ENCODE measurements around the gene FKBP8. TPM values are rescaled to one million over a fixed set of nuclear protein-coding genes. Genes with fewer than 3 reads are reported as not detected.
"Not testable (repeated sequence)": the region's sequence is repeated elsewhere in the genome, so short reads cannot be mapped to it uniquely, and the experiment has no call there.

FKBP8 gene
- total RNA-seq, 4 donors from 2014 or later: 267 to 318 (median 275) TPM

- 93% methylated on average over 9 of the region's 9 CpGs; no CpG with 5 or more reads in 1 of the 2 donors for WGBS, 2 donors (ENCODE audit: low coverage in 1 of 2)
Observed at GRCh38 chr19:18531485-18531884, 11.9 kb downstream of the FKBP8 start.

GRCh38 chr19:18529782-18530181 lies 13.6 kb downstream of the FKBP8 start:
- no peak overlapping the region for H3K4me3 ChIP-seq
- DNase-seq: no peak
- no peak overlapping the region for H3K27ac ChIP-seq
- intact Hi-C loops (cut with DNase I; ENCODE audit: low total_unique reads): no loop called here
- in situ Hi-C loops (cut with MboI; ENCODE audit: low pct_ligation_motif_present in 1 of 4, low pct_unique_long_range_greater_than_20kb in 1 of 4, low sequenced_read_pairs in 3 of 4): no loop called here
- H3K36me3 ChIP-seq: peaks cover 0 to 7% (median 3%) of the 10 kb centered on the region in 4 donors
- WGBS, 2 donors (ENCODE audit: low coverage in 1 of 2): 80% methylated on average over 7 of the region's 7 CpGs; no CpG with 5 or more reads in 1 of the 2 donors
- TF ChIP-seq EP300 (IDR thresholded peaks at IDR 0.05; ENCODE audit: low read depth): no peak
- TF ChIP-seq POLR2AphosphoS5 (IDR thresholded peaks at IDR 0.05): no peak
- no peak for TF ChIP-seq CTCF (IDR thresholded peaks at IDR 0.05)
- no peak for TF ChIP-seq POLR2A (IDR thresholded peaks at IDR 0.05)
- H3K9me3 ChIP-seq: no peaks in the 10 kb centered on the region
- no peaks in the 10 kb centered on the region for H3K4me1 ChIP-seq
- H3K27me3 ChIP-seq: no peaks in the 10 kb centered on the region

More at GRCh38 chr19:18531485-18531884, 11.9 kb downstream of the FKBP8 start:
- in situ Hi-C loops (cut with MboI; ENCODE audit: low pct_ligation_motif_present in 1 of 4, low pct_unique_long_range_greater_than_20kb in 1 of 4, low sequenced_read_pairs in 3 of 4) (no loop called here), intact Hi-C loops (cut with DNase I; ENCODE audit: low total_unique reads) (no loop called here)
- Histone ChIP-seq H3K27me3 (no peaks in the 10 kb centered on the region), H3K9me3 (no peaks in the 10 kb centered on the region), H3K4me1 (no peaks in the 10 kb centered on the region), H3K4me3 (no peak overlapping the region), H3K27ac (no peak overlapping the region), H3K36me3 (peaks cover 0 to 12% (median 3%) of the 10 kb centered on the region in 4 donors)
- no peak for TF ChIP-seq POLR2A (IDR thresholded peaks at IDR 0.05)
- no peak for TF ChIP-seq POLR2AphosphoS5 (IDR thresholded peaks at IDR 0.05)
- no peak for DNase-seq

- no peaks in the 10 kb centered on the region for H3K27me3 ChIP-seq
- WGBS, 2 donors (ENCODE audit: low coverage in 1 of 2): 90% methylated on average over 9 of the region's 9 CpGs; no CpG with 5 or more reads in 1 of the 2 donors
- TF ChIP-seq EP300 (IDR thresholded peaks at IDR 0.05; ENCODE audit: low read depth): no peak
- no peak for DNase-seq
- no peaks in the 10 kb centered on the region for H3K36me3 ChIP-seq
- intact Hi-C loops (cut with DNase I; ENCODE audit: low total_unique reads): no loop called here
- peaks cover 0 to 6% (median 5%) of the 10 kb centered on the region in 4 donors for H3K4me1 ChIP-seq
- H3K4me3 ChIP-seq: no peak overlapping the region
- H3K9me3 ChIP-seq: no peaks in the 10 kb centered on the region
- H3K27ac ChIP-seq: no peak overlapping the region
- in situ Hi-C loops (cut with MboI; ENCODE audit: low pct_ligation_motif_present in 1 of 4, low pct_unique_long_range_greater_than_20kb in 1 of 4, low sequenced_read_pairs in 3 of 4): no loop called here
Observed at GRCh38 chr19:18526316-18526715, 17.1 kb downstream of the FKBP8 start.

GRCh38 chr19:18523841-18524240 lies 19.5 kb downstream of the FKBP8 start:
- WGBS, 2 donors (ENCODE audit: low coverage in 1 of 2): 91% methylated on average over 9 of the region's 9 CpGs; no CpG with 5 or more reads in 1 of the 2 donors
- in situ Hi-C loops (cut with MboI; ENCODE audit: low pct_ligation_motif_present in 1 of 4, low pct_unique_long_range_greater_than_20kb in 1 of 4, low sequenced_read_pairs in 3 of 4) (no loop called here), intact Hi-C loops (cut with DNase I; ENCODE audit: low total_unique reads) (no loop called here)
- no peaks in the 10 kb centered on the region for H3K9me3 ChIP-seq
- H3K27ac ChIP-seq: no peak overlapping the region
- no peaks in the 10 kb centered on the region for H3K36me3 ChIP-seq
- H3K4me1 ChIP-seq: peaks cover 5 to 23% (median 18%) of the 10 kb centered on the region in 4 donors
- no peak overlapping the region for H3K4me3 ChIP-seq
- no peak for DNase-seq
- TF ChIP-seq EP300 (IDR thresholded peaks at IDR 0.05; ENCODE audit: low read depth) (no peak), CTCF (IDR thresholded peaks at IDR 0.05) (no peak), POLR2A (IDR thresholded peaks at IDR 0.05) (no peak), POLR2AphosphoS5 (IDR thresholded peaks at IDR 0.05) (no peak)
- H3K27me3 ChIP-seq: no peaks in the 10 kb centered on the region

GRCh38 chr19:18522862-18523440 lies 20.4 kb downstream of the FKBP8 start:
- intact Hi-C loops (cut with DNase I; ENCODE audit: low total_unique reads); H3K36me3 ChIP-seq; H3K9me3 ChIP-seq; H3K27me3 ChIP-seq; in situ Hi-C loops (cut with MboI; ENCODE audit: low pct_ligation_motif_present in 1 of 4, low pct_unique_long_range_greater_than_20kb in 1 of 4, low sequenced_read_pairs in 3 of 4); DNase-seq: not testable (repeated sequence)
- Histone ChIP-seq H3K27ac (peak overlapping the region; percentile 60 to 100 (median 81)), H3K4me1 (peaks cover 8 to 30% (median 19%) of the 10 kb centered on the region in 4 donors), H3K4me3 (peak overlapping the region in 1 of 4 donors; percentile 24)
- 64 to 66% methylated on average over 8 to 19 of the region's 19 CpGs for WGBS, 2 donors (ENCODE audit: low coverage in 1 of 2)

Measured in transverse colon (tissue), 4 donors.